GM12892 (cell line): ENCODE data around the gene DNAJB11.
A peak's percentile ranks its signal among the peaks of the same experiment; 100 is the strongest.
"Not testable (repeated sequence)": the region's sequence is repeated elsewhere in the genome, so short reads cannot be mapped to it uniquely, and the experiment has no call there.

Experiments
- DNase-seq: peaks from one replicate; pipeline ENCODE4 v3.0.0; 2011; ENCODE audit not compliant: insufficient read length
- FAIRE-seq: peaks from 2 replicates; lab custom pipeline; 2011; peaks lifted over from hg19 to GRCh38; lab: Jason Lieb, UNC
- POLR2A ChIP-seq: IDR thresholded peaks from 2 replicates; pipeline ENCODE4 v1.6.1; 2011; ENCODE audit warnings: low read depth, low read length, control low read depth
- POLR2AphosphoS5 ChIP-seq: IDR thresholded peaks from 2 replicates; pipeline ENCODE4 v1.6.1; 2011; ENCODE audit warnings: low read depth, low read length, control low read depth
- TAF1 ChIP-seq: IDR thresholded peaks from 2 replicates; pipeline ENCODE4 v1.6.1; 2011; ENCODE audit warnings: low read depth, mild to moderate bottlenecking, control low read depth, low read length, borderline replicate concordance

DNAJB11 gene

DNA sequence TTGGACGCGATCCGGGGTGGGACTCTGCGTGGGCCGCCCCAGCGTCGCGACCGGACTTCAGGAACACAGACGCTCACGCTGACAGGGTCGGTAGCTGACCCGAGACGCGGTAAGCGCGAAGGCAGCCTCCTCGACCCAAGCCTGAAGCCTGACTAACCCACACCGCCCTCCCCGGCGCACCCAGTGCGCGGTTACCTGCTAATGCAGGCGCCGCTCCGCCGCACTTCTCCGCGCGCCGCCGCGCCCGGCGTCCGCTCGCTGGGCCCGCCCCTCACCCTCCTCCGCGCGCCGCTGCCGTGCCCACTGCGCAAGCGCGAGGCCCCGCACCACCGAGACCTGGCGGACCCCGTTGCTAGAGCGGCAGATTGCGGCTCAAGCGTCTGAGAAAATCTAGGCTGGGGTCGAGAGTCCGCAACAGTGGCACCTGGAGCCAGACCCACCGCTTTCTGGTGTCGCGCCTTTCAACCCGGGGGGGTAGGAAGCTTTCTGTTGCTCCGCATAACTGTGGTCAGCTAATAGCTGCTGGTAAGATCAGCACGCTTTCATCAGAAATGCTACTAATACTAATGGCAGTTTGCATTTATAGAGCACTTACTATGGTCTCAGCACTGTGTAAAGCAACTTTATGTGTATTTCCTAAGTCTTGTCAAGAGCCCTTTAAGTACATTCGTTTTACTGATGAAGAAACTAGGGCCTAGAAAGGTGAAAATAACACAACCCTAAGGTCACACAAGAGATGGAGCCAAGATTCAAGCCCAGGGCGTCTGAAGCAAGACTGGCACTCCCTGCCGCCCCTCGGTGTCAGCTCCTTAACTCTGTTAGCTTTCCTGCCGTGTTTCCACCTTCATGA lies 3.2 kb upstream of the DNAJB11 start, which contains the start of gene TBCCD1:
TSS of gene TBCCD1 (minus strand) at position 268 of the 850 bp plus-strand sequence. CDS start 3,010 bp downstream, outside the sequence.
- TF ChIP-seq POLR2AphosphoS5, result peak; percentile 96
- TF ChIP-seq TAF1, result peak; percentile 80
- peak; percentile 98 for TF ChIP-seq POLR2A
- DNase-seq (peak; percentile 66), FAIRE-seq (peak; percentile 96)

GRCh38 chr3:186569361-186569760 lies 1.2 kb upstream of the DNAJB11 start:
- DNase-seq, FAIRE-seq: not testable (repeated sequence)

DNA sequence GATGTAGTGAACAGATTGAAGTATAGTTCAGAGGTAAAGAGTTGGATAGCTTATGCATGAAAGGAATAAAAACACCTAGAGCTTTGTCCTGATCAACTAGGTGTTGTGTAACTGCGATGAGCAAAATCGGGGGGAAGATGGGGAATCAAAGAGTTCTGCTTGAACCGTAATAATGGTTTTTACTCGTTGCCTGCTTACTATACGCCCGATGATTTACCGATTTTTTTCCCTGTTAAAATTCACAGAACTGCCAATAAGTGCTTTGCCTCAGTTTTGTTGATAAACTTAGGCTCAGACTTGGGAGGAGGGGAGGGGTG lies 783 bp upstream of the DNAJB11 start:
- FAIRE-seq, result no peak
- no peak for DNase-seq

DNA sequence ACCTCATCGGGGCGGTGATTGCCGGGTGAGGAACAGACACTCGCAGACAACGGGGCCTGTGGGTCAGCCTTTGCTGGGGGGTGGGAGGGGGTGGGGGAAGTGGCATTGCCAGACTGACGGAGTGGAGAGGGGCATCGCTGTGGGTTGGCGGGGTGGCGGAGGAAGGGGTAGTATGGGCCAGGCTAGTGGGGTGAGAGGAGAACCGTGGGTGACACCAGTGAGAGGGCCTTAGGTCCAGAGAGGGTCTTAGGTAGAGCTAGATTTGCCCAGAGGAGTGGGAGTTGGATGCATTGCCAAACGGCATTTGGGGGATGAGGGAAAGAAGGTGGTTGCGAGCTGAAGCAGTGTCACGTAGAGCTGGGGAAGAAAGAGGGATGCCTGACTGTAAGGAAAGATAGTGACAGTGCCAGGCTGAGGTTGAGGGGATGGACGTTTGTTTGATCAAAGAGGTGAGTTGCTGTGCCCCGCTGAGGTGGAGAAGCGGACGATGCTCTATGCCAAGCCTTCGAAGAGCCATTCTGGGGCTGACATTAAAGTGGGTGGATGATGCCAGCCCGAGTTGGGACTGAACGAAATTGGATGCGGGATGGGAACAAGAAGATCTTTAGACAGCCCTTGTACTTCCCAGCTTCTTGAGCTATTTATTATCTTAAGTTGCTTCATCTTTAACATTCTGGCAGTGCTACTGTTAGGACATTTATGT lies 572 bp downstream of the DNAJB11 start:
- no peak for TF ChIP-seq TAF1
- no peak for TF ChIP-seq POLR2AphosphoS5
- no peak for TF ChIP-seq POLR2A
- FAIRE-seq (no peak), DNase-seq (no peak)

More for the DNA sequence above, 783 bp upstream of the DNAJB11 start:
- TF ChIP-seq POLR2A (no peak), TAF1 (no peak), POLR2AphosphoS5 (no peak)

DNA sequence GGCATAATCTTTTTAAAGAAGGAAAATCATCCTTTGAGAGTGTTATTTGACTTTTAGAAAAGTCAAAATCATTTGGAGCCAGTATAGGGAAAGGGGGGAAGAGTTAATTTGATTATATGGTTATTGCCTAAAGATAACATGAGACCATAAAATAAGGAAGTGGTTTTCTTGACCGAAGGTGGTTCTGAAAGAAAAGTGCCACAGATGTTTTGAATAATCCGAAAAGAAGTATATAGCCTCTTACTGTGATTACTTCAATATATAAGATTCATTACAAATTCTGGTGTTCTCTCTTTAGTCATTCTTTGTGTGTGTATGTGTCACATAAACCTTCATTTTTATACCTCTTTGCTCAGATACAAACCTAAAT lies 1.1 kb downstream of the DNAJB11 start:
- DNase-seq (no peak), FAIRE-seq (no peak)
- TF ChIP-seq POLR2AphosphoS5 (no peak), TAF1 (no peak), POLR2A (no peak)

DNA sequence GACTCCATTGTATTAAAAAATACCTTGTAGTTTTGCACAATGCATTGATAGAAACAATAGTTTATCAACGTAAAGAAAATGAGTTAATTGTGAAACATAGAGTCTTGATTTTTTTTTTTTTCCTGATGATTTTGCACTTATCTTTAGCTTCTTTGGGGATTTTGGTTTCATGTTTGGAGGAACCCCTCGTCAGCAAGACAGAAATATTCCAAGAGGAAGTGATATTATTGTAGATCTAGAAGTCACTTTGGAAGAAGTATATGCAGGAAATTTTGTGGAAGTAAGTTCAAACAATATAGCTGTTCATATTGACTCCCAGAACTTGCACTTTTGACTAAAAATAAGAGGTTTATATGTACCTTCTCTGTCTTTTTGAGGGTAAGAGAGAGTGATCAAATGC lies 7.0 kb downstream of the DNAJB11 start:
- FAIRE-seq, result no peak
- TF ChIP-seq POLR2AphosphoS5 (no peak), TAF1 (no peak)
- DNase-seq, result no peak

GRCh38 chr3:186580785-186581184 lies 10.3 kb downstream of the DNAJB11 start:
- FAIRE-seq (no peak), DNase-seq (no peak)
- no peak for TF ChIP-seq POLR2AphosphoS5
- TF ChIP-seq TAF1, result no peak
- TF ChIP-seq POLR2A, result no peak

- DNase-seq (no peak), FAIRE-seq (no peak)
- TF ChIP-seq POLR2A, result no peak
- TF ChIP-seq TAF1, result no peak
- TF ChIP-seq POLR2AphosphoS5, result no peak
Observed at GRCh38 chr3:186582541-186582940, 12.0 kb downstream of the DNAJB11 start.

DNA sequence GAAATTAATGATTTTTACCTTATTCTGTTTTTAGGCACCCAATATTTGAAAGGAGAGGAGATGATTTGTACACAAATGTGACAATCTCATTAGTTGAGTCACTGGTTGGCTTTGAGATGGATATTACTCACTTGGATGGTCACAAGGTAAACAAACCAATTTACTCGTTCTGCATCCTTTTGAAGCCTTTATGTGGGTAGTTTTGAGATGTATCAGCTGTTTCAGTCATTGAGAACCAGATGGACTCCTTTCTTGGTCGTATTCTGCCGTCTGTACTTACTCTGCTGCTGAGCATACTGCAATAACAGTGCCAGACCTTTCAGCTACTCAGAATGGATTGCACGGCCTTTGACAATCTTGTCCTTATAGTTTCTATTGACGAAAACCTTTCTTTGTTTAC lies 13.3 kb downstream of the DNAJB11 start:
- TF ChIP-seq TAF1, result no peak
- TF ChIP-seq POLR2AphosphoS5, result no peak
- no peak for TF ChIP-seq POLR2A
- no peak for FAIRE-seq
- no peak for DNase-seq

DNA sequence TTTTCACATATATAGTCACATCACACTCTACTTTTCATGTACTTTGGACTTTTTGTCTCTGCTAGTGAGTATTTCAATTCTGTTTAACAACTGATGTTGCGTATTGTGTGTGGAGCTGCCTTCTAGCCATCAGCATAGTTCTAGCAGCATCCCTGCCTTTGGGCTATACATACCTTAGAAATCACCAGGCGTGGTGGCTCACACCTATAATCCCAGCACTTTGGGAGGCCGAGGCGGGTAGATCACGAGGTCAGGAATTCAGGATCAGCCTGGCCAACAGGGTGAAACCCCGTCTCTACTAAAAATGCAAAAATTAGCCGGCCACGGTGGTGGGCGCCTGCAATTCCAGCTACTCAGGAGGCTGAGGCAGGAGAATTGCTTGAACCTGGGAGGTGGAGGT lies 15.7 kb downstream of the DNAJB11 start:
- DNase-seq, FAIRE-seq: not testable (repeated sequence)

- DNase-seq (no peak), FAIRE-seq (no peak)
- TF ChIP-seq TAF1 (no peak), POLR2A (no peak), POLR2AphosphoS5 (no peak)
Observed at GRCh38 chr3:186587183-186587582, 16.7 kb downstream of the DNAJB11 start.

GRCh38 chr3:186588632-186589031 lies 18.1 kb downstream of the DNAJB11 start:
- TF ChIP-seq POLR2A (no peak), POLR2AphosphoS5 (no peak), TAF1 (no peak)
- FAIRE-seq (no peak), DNase-seq (no peak)

- FAIRE-seq (peak; percentile 44), DNase-seq (no peak)
- TF ChIP-seq TAF1 (no peak), POLR2A (no peak), POLR2AphosphoS5 (no peak)
Observed at GRCh38 chr3:186589121-186589520, 18.6 kb downstream of the DNAJB11 start.
